IPS-18c (cell line): ENCODE measurements around the gene FSD1.
A peak's percentile ranks its signal among the peaks of the same experiment; 100 is the strongest.
"Not testable (repeated sequence)": the region's sequence is repeated elsewhere in the genome, so short reads cannot be mapped to it uniquely, and the experiment has no call there.

Source experiments
- H3K4me3 ChIP-seq: 2 replicates; pipeline ENCODE4 v1.7.0; 2013; ENCODE audit warnings: low read depth, mild to moderate bottlenecking, low read length, moderate library complexity; ENCODE audit not compliant: insufficient read depth
- H3K9me3 ChIP-seq: one replicate; pipeline ENCODE4 v1.6.1; 2013; ENCODE audit warnings: mild to moderate bottlenecking, low read length, moderate library complexity; ENCODE audit not compliant: control insufficient read depth, insufficient read depth

FSD1 gene

DNA sequence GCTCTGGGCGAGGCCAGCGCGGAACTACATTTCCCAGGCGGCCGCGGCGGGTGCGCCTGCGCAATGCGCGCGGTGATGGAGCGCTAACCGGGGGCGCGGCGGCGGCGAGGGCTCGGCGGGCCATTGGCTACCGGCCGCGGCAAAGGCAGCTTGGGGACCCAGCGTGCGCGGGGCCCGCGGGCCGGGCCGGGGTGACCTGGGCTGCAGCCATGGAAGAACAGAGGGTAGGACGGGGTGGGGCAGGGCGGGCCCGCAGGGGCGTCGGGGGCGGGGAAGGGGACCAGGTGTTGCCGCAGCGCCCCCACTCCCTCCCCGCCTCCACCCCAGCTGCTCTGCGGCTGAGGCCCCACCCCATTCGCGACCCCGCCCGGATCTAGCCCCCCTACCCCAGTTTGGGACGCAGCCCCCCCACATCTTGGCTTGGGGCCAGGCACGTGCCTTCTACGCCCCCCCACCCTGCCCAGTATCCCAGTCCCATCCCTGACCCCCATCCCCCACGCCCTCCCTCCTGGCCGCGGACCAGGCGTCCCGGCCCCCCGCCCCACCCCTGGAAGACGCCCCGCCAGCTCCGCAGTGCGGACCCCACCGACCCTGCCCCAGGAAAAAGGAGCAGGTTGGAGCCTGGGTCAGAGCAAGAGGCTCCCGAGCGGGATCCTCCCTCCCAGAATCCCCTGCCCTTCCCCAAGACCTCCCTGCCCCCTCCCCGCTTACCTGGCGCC lies at the start of gene FSD1:
Gene FSD1 (plus strand): TSS at position 61 of the 719 bp plus-strand sequence. CDS start 149 bp downstream, at position 210.
- Histone ChIP-seq H3K9me3 (no peaks in the 10 kb centered on the region), H3K4me3 (peak within 1 kb of the TSS; percentile 40; the same call in 1 of the 2 replicates)

- Histone ChIP-seq H3K9me3 (peaks cover 3% of the 10 kb centered on the region), H3K4me3 (no peak overlapping the region)
Measured at GRCh38 chr19:4256563-4256962, 47.8 kb upstream of the FSD1 start.

- H3K4me3 ChIP-seq: no peak overlapping the region
Measured at GRCh38 chr19:4257025-4257424, 47.4 kb upstream of the FSD1 start.

DNA sequence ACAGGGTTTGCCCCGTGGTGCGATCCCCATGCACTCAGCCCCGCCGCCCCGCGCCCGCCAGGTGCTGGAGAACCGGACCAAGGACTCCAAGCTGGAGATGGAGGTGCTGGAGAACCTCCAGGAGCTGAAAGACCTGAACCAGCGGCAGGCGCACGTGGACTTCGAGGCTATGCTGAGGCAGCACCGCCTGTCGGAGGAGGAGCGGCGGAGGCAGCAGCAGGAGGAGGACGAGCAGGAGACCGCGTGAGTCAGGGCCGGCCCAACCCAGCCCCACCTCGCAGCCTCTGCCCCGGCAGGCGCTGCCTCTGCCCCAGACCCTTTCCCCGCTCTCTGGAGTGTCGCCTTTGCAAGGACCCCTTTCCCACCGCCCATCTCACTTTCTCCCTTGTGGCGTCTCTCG lies 46.2 kb upstream of the FSD1 start:
- H3K9me3 ChIP-seq: peaks cover 3% of the 10 kb centered on the region
- H3K4me3 ChIP-seq: no peak overlapping the region

More at GRCh38 chr19:4257025-4257424, 47.4 kb upstream of the FSD1 start:
- H3K9me3 ChIP-seq: peaks cover 3% of the 10 kb centered on the region

- H3K4me3 ChIP-seq: no peak overlapping the region
Measured at GRCh38 chr19:4260613-4261191, 43.7 kb upstream of the FSD1 start.

DNA sequence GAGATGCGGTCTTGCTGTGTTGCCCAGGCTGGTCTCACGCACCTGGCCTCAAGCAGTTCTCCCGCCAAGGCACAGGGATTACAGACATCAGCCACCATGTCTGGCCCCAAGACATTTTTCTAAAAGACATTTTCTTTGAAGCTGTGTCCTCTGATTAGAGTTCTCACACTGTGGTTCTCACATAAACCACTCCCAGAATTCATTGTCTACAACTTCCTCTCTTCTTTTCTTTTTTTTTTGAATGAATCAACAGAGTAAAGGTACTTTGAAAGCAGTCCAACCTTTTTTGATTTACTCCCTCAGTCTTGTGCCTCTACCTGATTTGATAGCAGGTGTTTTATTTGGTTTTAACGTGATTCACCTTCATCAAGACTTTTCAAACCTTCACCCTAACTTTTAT lies 39.6 kb upstream of the FSD1 start:
- H3K9me3 ChIP-seq: no peaks in the 10 kb centered on the region
- no peak overlapping the region for H3K4me3 ChIP-seq

More at GRCh38 chr19:4260613-4261191, 43.7 kb upstream of the FSD1 start:
- H3K9me3 ChIP-seq: peaks cover 3% of the 10 kb centered on the region

DNA sequence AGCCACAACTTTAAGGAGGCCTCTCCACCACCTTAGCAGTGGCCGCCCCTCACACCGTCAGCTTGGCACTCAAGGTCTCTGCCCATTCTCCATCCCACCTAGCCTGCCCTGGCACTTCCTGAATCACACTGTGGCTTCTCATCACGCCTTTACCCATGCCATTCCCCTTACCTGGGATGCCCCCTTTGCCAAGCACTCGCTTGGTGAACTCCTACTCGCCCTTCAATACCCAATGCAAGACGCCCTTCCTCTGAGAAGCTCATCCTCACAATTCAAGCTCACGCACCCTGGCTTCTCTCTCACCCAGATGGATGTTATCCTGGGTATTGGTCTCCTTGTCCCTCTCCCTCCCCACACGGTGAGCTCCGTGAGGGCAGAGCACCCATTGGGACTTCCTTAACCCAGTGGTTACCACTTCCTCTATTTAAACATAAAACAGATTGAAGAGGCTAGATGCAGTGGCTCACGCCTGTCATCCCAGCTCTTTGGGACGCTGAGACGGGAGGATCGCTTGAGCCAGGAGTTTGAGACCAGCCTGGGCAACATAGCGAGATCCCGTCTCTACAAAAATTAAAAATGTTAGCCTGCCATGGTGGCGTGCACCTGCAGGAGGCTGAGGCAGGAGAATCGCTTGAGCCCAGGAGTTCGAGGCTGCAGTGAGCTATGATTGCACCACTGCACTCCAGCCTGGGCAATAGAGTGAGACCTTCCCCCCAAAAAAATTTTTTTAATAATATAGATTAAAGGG lies 38.0 kb upstream of the FSD1 start:
- Histone ChIP-seq H3K9me3 (no peaks in the 10 kb centered on the region), H3K4me3 (no peak overlapping the region)

- no peak overlapping the region for H3K4me3 ChIP-seq
- no peaks in the 10 kb centered on the region for H3K9me3 ChIP-seq
Measured at GRCh38 chr19:4267101-4267900, 37.1 kb upstream of the FSD1 start.

- H3K4me3 ChIP-seq: no peak overlapping the region
- H3K9me3 ChIP-seq: no peaks in the 10 kb centered on the region
Measured at GRCh38 chr19:4267901-4268815, 36.2 kb upstream of the FSD1 start.

DNA sequence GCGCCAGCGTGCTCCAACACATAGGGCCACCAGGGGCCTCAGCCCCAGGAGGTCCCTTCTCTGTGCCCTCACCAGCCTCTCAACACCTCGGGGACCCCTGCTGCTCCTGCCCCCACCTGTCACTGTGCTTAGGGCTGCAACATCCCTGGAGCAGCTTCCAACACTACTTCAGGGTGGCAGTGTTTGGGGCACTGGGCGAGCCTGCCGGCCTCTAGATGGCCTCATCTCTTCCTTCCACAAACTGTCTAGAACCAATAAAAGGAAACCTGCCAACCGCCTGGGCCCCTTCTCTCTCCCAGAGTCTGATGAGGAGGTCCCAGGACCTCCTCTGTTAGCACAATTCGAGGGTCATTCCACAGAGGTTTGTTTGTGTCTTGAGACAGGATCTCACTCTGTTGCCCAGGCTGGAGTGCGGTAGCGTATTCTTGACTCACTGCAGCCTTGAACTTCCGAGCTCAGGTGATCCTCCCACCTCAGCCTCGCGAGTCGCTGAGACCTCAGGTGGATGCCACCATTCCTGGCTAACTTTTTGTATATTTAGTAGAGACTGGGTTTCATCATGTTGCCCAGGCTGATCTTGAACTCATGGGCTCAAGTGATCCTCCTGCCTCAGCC lies 35.5 kb upstream of the FSD1 start:
- Histone ChIP-seq H3K9me3 (no peaks in the 10 kb centered on the region), H3K4me3 (no peak overlapping the region)

- Histone ChIP-seq H3K4me3 (no peak overlapping the region), H3K9me3 (no peaks in the 10 kb centered on the region)
Measured at GRCh38 chr19:4272894-4273293, 31.5 kb upstream of the FSD1 start.

GRCh38 chr19:4274321-4274686 lies 30.1 kb upstream of the FSD1 start:
- not testable (repeated sequence) for H3K9me3 ChIP-seq, H3K4me3 ChIP-seq

- Histone ChIP-seq H3K9me3 (no peaks in the 10 kb centered on the region), H3K4me3 (no peak overlapping the region)
Measured at GRCh38 chr19:4277191-4277696, 27.2 kb upstream of the FSD1 start.

DNA sequence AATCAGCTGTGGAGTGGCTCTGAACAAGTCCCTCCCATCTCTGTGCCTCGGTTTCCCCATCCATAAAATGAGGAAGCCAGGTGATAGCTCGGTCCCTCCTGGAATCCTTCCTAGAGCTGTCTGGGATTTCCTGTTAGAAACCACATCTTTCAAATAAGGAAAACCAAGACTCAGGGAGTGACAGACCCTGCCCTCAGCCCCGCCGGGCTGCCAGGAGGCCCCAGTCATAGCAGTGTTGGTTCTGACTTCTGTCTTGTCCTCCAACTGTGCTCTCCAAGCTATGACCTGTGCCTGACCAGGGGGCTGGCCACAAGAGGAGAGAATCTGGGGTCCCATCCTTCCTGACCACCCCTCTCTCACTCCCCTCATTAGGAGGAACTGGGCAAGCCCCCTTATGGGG lies 26.4 kb upstream of the FSD1 start:
- Histone ChIP-seq H3K4me3 (no peak overlapping the region), H3K9me3 (no peaks in the 10 kb centered on the region)

- no peaks in the 10 kb centered on the region for H3K9me3 ChIP-seq
- peak within 1 kb of the TSS; percentile 63 for H3K4me3 ChIP-seq
Measured at GRCh38 chr19:4278419-4279266, 25.8 kb upstream of the FSD1 start, which contains the start of gene SHD. TSS of gene SHD (plus strand) at chr19:4279266. CDS start at chr19:4280064, 798 bp downstream.
